ENCODE results near the gene TRIM28. TPM values are rescaled to one million over a fixed set of nuclear protein-coding genes. Genes with fewer than 3 reads are reported as not detected.

The TRIM28 gene
- total and polyA plus RNA-seq, 4 donors = 47.1 to 157 (median 84.2) TPM

DNA sequence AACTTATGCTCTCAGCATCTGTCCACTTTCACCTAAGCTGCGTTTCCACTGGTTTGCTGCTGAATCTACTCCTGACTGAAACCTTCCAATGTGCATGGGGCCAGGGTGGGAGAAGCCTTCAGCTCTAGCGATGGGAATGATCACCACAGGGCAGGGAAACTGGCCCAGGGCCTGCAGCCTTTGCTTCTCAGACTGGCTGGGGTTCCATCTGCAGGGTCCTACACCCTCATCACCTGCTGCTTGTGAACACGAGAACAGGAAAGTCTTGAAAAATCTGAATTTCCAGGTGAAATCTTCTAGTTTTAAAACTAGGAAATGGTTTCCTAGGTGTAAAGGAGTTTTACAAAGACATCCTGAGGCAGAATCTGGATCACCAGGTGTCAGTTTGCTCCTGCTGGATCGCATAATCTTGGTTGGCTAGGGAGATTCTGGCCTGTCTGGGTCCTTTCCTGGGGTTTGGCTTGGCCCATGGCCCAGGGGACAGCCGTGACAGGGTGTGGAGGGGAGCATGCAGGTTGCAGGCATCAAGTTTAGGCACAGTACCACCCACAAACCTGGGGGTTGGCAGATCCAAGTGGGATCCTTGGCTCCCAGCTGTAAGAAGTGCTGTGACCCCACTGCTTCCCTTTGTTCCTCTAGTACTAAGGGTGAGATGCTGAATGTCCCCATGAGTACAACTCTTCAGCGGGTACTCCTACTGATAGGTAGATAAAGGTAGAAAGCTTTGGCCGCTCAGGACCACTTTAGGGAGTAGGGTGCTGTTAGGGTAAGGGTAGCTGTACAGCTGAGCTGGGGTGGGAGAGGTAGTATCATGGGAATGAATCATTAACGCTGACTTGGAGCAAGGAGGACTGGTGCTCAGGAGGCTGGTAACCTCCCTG lies 16.4 kb downstream of the TRIM28 start:
- Histone ChIP-seq H3K27ac (ENCODE audit: low read depth in 1 of 2, low read length in 2 of 2) (peak overlapping the region; percentile 87 to 100), H3K9ac (ENCODE audit: low read depth in 1 of 2, low read length in 2 of 2) (no peak overlapping the region), H3K4me3 (ENCODE audit: low read depth in 1 of 3, low read length in 3 of 3) (peak overlapping the region; percentile 54 to 78 (median 78)), H3K27me3 (ENCODE audit: control insufficient read depth in 4 of 4, insufficient read depth in 4 of 4, low read length in 3 of 4) (no peaks in the 10 kb centered on the region), H3K9me3 (ENCODE audit: control insufficient read depth in 4 of 4, low read length in 3 of 4) (no peaks in the 10 kb centered on the region), H3K36me3 (ENCODE audit: control insufficient read depth in 4 of 4, insufficient read depth in 3 of 4, low read depth in 1 of 4, low read length in 3 of 4) (peaks cover 0 to 7% (median 3%) of the 10 kb centered on the region in 4 donors), H3K4me1 (ENCODE audit: control insufficient read depth in 4 of 4, insufficient read depth in 4 of 4, low read length in 3 of 4) (peaks cover 27 to 60% (median 52%) of the 10 kb centered on the region in 4 donors)
- TF ChIP-seq MAX (IDR thresholded peaks at IDR 0.05) = no peak
- DNase-seq (ENCODE audit: low spot score) = no peak
- WGBS = 81% methylated on average over 8 of the region's 8 CpGs

GRCh38 chr19:58560921-58561320 lies 17.1 kb downstream of the TRIM28 start:
- H3K4me1 ChIP-seq (ENCODE audit: control insufficient read depth in 4 of 4, insufficient read depth in 4 of 4, low read length in 3 of 4) = peaks cover 24 to 54% (median 48%) of the 10 kb centered on the region in 4 donors
- peaks cover 0 to 7% (median 2%) of the 10 kb centered on the region in 4 donors for H3K36me3 ChIP-seq (ENCODE audit: control insufficient read depth in 4 of 4, insufficient read depth in 3 of 4, low read depth in 1 of 4, low read length in 3 of 4)
- H3K27ac ChIP-seq (ENCODE audit: low read depth in 1 of 2, low read length in 2 of 2) = no peak overlapping the region
- H3K27me3 ChIP-seq (ENCODE audit: control insufficient read depth in 4 of 4, insufficient read depth in 4 of 4, low read length in 3 of 4) = no peaks in the 10 kb centered on the region
- H3K9ac ChIP-seq (ENCODE audit: low read depth in 1 of 2, low read length in 2 of 2) = no peak overlapping the region
- TF ChIP-seq JUND (IDR thresholded peaks at IDR 0.05) (no peak), FOXA1 (IDR thresholded peaks at IDR 0.05) (no peak), ZBTB33 (IDR thresholded peaks at IDR 0.05) (no peak), TAF1 (conservative IDR thresholded peaks at IDR 0.05) (no peak), HNF4A (conservative IDR thresholded peaks at IDR 0.05) (no peak), EGR1 (IDR thresholded peaks at IDR 0.05; ENCODE audit: low read depth in 2 of 2) (no peak), HNF4G (IDR thresholded peaks at IDR 0.05) (no peak), RAD21 (IDR thresholded peaks at IDR 0.05) (no peak), RXRA (IDR thresholded peaks at IDR 0.05) (no peak)
- TF ChIP-seq, protein P1, sequence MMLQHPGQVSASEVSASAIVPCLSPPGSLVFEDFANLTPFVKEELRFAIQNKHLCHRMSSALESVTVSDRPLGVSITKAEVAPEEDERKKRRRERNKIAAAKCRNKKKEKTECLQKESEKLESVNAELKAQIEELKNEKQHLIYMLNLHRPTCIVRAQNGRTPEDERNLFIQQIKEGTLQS (IDR thresholded peaks at IDR 0.05) = no peak
- TF ChIP-seq, protein P2, sequence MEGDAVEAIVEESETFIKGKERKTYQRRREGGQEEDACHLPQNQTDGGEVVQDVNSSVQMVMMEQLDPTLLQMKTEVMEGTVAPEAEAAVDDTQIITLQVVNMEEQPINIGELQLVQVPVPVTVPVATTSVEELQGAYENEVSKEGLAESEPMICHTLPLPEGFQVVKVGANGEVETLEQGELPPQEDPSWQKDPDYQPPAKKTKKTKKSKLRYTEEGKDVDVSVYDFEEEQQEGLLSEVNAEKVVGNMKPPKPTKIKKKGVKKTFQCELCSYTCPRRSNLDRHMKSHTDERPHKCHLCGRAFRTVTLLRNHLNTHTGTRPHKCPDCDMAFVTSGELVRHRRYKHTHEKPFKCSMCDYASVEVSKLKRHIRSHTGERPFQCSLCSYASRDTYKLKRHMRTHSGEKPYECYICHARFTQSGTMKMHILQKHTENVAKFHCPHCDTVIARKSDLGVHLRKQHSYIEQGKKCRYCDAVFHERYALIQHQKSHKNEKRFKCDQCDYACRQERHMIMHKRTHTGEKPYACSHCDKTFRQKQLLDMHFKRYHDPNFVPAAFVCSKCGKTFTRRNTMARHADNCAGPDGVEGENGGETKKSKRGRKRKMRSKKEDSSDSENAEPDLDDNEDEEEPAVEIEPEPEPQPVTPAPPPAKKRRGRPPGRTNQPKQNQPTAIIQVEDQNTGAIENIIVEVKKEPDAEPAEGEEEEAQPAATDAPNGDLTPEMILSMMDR (IDR thresholded peaks at IDR 0.05; ENCODE audit: low read depth, low read length, missing input control) = no peak
- TF ChIP-seq, protein P3, sequence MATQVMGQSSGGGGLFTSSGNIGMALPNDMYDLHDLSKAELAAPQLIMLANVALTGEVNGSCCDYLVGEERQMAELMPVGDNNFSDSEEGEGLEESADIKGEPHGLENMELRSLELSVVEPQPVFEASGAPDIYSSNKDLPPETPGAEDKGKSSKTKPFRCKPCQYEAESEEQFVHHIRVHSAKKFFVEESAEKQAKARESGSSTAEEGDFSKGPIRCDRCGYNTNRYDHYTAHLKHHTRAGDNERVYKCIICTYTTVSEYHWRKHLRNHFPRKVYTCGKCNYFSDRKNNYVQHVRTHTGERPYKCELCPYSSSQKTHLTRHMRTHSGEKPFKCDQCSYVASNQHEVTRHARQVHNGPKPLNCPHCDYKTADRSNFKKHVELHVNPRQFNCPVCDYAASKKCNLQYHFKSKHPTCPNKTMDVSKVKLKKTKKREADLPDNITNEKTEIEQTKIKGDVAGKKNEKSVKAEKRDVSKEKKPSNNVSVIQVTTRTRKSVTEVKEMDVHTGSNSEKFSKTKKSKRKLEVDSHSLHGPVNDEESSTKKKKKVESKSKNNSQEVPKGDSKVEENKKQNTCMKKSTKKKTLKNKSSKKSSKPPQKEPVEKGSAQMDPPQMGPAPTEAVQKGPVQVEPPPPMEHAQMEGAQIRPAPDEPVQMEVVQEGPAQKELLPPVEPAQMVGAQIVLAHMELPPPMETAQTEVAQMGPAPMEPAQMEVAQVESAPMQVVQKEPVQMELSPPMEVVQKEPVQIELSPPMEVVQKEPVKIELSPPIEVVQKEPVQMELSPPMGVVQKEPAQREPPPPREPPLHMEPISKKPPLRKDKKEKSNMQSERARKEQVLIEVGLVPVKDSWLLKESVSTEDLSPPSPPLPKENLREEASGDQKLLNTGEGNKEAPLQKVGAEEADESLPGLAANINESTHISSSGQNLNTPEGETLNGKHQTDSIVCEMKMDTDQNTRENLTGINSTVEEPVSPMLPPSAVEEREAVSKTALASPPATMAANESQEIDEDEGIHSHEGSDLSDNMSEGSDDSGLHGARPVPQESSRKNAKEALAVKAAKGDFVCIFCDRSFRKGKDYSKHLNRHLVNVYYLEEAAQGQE (IDR thresholded peaks at IDR 0.05) = no peak
- no peaks in the 10 kb centered on the region for H3K9me3 ChIP-seq (ENCODE audit: control insufficient read depth in 4 of 4, low read length in 3 of 4)
- no peak overlapping the region for H3K4me3 ChIP-seq (ENCODE audit: low read depth in 1 of 3, low read length in 3 of 3)
- no peak for DNase-seq (ENCODE audit: low spot score)
